ENCODE measurements around the gene LPO.

DNA sequence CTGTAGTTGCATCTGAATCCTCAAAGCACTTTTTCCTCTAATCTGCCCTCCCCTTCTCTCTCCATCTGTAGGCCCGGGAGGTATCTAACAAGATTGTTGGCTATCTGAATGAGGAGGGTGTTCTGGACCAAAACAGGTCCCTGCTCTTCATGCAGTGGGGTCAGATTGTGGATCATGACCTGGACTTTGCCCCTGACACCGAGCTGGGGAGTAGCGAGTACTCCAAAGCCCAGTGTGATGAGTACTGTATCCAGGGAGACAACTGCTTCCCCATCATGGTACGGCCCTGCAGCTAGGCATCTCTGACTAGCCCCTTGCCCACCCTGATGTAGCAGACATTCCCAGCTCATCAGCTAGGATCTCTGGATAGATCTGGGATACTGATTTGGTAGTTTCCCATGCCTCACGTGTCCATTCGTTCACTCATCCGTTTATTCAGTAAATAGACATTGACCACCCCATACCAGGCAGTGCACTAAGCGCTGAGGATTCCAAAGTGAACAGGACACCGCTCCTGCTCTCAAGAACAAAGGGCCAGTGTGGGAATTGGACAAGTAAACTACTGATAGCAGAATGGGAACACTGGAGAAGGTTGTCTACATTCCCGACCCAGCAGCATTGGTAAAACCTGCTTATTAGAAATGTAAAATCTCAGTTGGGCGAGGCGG lies 12.1 kb downstream of the LPO start:
- TF ChIP-seq, protein P1, sequence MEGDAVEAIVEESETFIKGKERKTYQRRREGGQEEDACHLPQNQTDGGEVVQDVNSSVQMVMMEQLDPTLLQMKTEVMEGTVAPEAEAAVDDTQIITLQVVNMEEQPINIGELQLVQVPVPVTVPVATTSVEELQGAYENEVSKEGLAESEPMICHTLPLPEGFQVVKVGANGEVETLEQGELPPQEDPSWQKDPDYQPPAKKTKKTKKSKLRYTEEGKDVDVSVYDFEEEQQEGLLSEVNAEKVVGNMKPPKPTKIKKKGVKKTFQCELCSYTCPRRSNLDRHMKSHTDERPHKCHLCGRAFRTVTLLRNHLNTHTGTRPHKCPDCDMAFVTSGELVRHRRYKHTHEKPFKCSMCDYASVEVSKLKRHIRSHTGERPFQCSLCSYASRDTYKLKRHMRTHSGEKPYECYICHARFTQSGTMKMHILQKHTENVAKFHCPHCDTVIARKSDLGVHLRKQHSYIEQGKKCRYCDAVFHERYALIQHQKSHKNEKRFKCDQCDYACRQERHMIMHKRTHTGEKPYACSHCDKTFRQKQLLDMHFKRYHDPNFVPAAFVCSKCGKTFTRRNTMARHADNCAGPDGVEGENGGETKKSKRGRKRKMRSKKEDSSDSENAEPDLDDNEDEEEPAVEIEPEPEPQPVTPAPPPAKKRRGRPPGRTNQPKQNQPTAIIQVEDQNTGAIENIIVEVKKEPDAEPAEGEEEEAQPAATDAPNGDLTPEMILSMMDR (IDR thresholded peaks at IDR 0.05 in 2 of 3, conservative IDR thresholded peaks at IDR 0.05 in 1 of 3; ENCODE audit: control insufficient read depth in 2 of 3, extremely low read depth in 1 of 3, insufficient read depth in 1 of 3, low read depth in 3 of 3, low read length in 3 of 3): no peak
- no peak for TF ChIP-seq POLR2A (IDR thresholded peaks at IDR 0.05; ENCODE audit: low read depth, low read length)
- TF ChIP-seq CHD2 (IDR thresholded peaks at IDR 0.05; ENCODE audit: borderline replicate concordance, low read depth, low read length): no peak
- no peak for TF ChIP-seq HDAC6 (IDR thresholded peaks at IDR 0.05; ENCODE audit: unreplicated experiment)
- no peak for TF ChIP-seq PAX5 (IDR thresholded peaks at IDR 0.05; ENCODE audit: borderline replicate concordance, low read depth, low read length)

Data from GM12878 (cell line).